Measurements from ENCODE around the gene ABCA1. TPM values are rescaled to one million over a fixed set of nuclear protein-coding genes. Genes with fewer than 3 reads are reported as not detected.

ABCA1 gene
- total and polyA plus RNA-seq, 2 of the 4 experiments (the other 2 are of a cell fraction), result 5.8 to 52.2 TPM

- no peak overlapping the region for H3K9ac ChIP-seq (ENCODE audit: low read depth, low read length)
- no peak overlapping the region for H3K18ac ChIP-seq (ENCODE audit: low read depth, low read length)
- CTCF ChIA-PET, result no interaction called here
- H3K4me3 ChIP-seq (ENCODE audit: insufficient read depth, low read depth, low read length), result no peak overlapping the region
- H2BK20ac ChIP-seq (ENCODE audit: low read depth, low read length), result no peak overlapping the region
- peaks cover 1% of the 10 kb centered on the region; the same call in 1 of the 2 replicates for H3K4me1 ChIP-seq (ENCODE audit: control insufficient read depth, insufficient read depth, low read length)
- H3K56ac ChIP-seq (ENCODE audit: extremely low read depth, insufficient read depth, low read length), result no peak overlapping the region
- in situ Hi-C loops (cut with MboI; ENCODE audit: low sequenced_read_pairs), result no loop called here
- H4K8ac ChIP-seq (ENCODE audit: low read depth in 2 of 2, low read length in 2 of 2), result no peak overlapping the region
- peaks cover 36% of the 10 kb centered on the region for H3K36me3 ChIP-seq (ENCODE audit: control insufficient read depth, insufficient read depth, low read length)
- no peak overlapping the region for H2BK15ac ChIP-seq (ENCODE audit: low read depth, low read length)
- peaks cover 22 to 57% of the 10 kb centered on the region in 2 experiments for H3K79me1 ChIP-seq (ENCODE audit: low read depth in 1 of 2, low read length in 2 of 2)
- H3K27ac ChIP-seq (ENCODE audit: insufficient read depth, low read length), result no peak overlapping the region
- no peaks in the 10 kb centered on the region for H3K9me3 ChIP-seq (ENCODE audit: control insufficient read depth, insufficient read depth, low read length)
- no peaks in the 10 kb centered on the region for H3K27me3 ChIP-seq (ENCODE audit: control insufficient read depth, insufficient read depth, low read length)
- H3K4ac ChIP-seq (ENCODE audit: low read depth, low read length), result no peak overlapping the region
- no CpG with 5 or more reads among the region's 9 CpGs for WGBS, 2 experiments (ENCODE audit: extremely low coverage in 2 of 2, insufficient read length in 1 of 2)
- no peak overlapping the region for H2BK120ac ChIP-seq (ENCODE audit: low read depth, low read length)
- no peak overlapping the region for H3K4me2 ChIP-seq (ENCODE audit: low read depth, low read length)
- peaks cover 11% of the 10 kb centered on the region; the same call in 1 of the 2 replicates for H3K9me1 ChIP-seq (ENCODE audit: insufficient read depth, low read length)
- peaks cover 37% of the 10 kb centered on the region; the same call in 1 of the 2 replicates for H4K20me1 ChIP-seq (ENCODE audit: insufficient read depth, low read length)
- H2AK5ac ChIP-seq (ENCODE audit: low read depth, low read length), result no peak overlapping the region
- no peak overlapping the region for H4K91ac ChIP-seq (ENCODE audit: insufficient read depth, low read depth, low read length)
- POLR2A ChIA-PET (ENCODE audit: unreplicated experiment), result no interaction called here
- dilution Hi-C loops (cut with HindIII; ENCODE audit: low sequenced_read_pairs, unreplicated experiment), result no loop called here
- H2BK5ac ChIP-seq (ENCODE audit: low read depth, low read length, poor library complexity, severe bottlenecking), result no peak overlapping the region
- DNase-seq (no peak), ATAC-seq (ENCODE audit: low read depth) (no peak)
- H3K14ac ChIP-seq (replicated peaks; ENCODE audit: low read depth, low read length), result no peak overlapping the region
- no TSS peak for BruUV-seq (replicated peaks)
- TF ChIP-seq POLR2A (IDR thresholded peaks at IDR 0.05; ENCODE audit: low read depth, low read length), result no peak
- no peak for TF ChIP-seq CHD1 (IDR thresholded peaks at IDR 0.05; ENCODE audit: low read depth, low read length)
- TF ChIP-seq NFE2L2 (IDR thresholded peaks at IDR 0.05; ENCODE audit: low read depth, low read length), result no peak
- TF ChIP-seq RAD21 (IDR thresholded peaks at IDR 0.05; ENCODE audit: low read length), result no peak
- TF ChIP-seq RFX5 (IDR thresholded peaks at IDR 0.05; ENCODE audit: low read depth, low read length), result no peak
- no peak for TF ChIP-seq SMC3 (IDR thresholded peaks at IDR 0.05; ENCODE audit: low read depth, low read length)
- TF ChIP-seq FOS (IDR thresholded peaks at IDR 0.05; ENCODE audit: low read depth, low read length), result no peak
- no peak for TF ChIP-seq MXI1 (IDR thresholded peaks at IDR 0.05; ENCODE audit: borderline replicate concordance, low read depth, low read length)
- TF ChIP-seq CTCF (conservative IDR thresholded peaks at IDR 0.05; ENCODE audit: low read depth, low read length), result no peak
- TF ChIP-seq MAFK (IDR thresholded peaks at IDR 0.05; ENCODE audit: low read depth, low read length), result no peak
- no peak for TF ChIP-seq ELK1 (IDR thresholded peaks at IDR 0.05; ENCODE audit: borderline replicate concordance, low read depth, low read length)
- no peak for TF ChIP-seq RCOR1 (IDR thresholded peaks at IDR 0.05; ENCODE audit: insufficient replicate concordance, low read length)
- TF ChIP-seq USF2 (IDR thresholded peaks at IDR 0.05; ENCODE audit: low read depth, low read length), result no peak
- TF ChIP-seq MAZ (IDR thresholded peaks at IDR 0.05; ENCODE audit: borderline replicate concordance, low read depth, low read length), result no peak
- no peak for TF ChIP-seq CEBPB (IDR thresholded peaks at IDR 0.05; ENCODE audit: low read depth, low read length)
- H2AK9ac ChIP-seq (replicated peaks; ENCODE audit: low read depth, low read length, poor library complexity), result no peak overlapping the region
- H4K5ac ChIP-seq (ENCODE audit: low read depth, low read length), result no peak overlapping the region
- no peak overlapping the region for H3K23ac ChIP-seq (ENCODE audit: low read depth, low read length)
- no peak overlapping the region for H2AFZ ChIP-seq (replicated peaks; ENCODE audit: low read length, poor library complexity)
- intact Hi-C loops (cut with micrococcal nuclease), result no loop called here
Measured at GRCh38 chr9:104890433-104890770, 37.6 kb downstream of the ABCA1 start.
